Measurements from ENCODE around the gene SKAP1.
"Not testable (repeated sequence)": the region's sequence is repeated elsewhere in the genome, so short reads cannot be mapped to it uniquely, and the experiment has no call there.

SKAP1 gene

GRCh38 chr17:48245465-48246033 lies 184.5 kb downstream of the SKAP1 start:
- DNase-seq (ENCODE audit: low read depth, low spot score) = not testable (repeated sequence)

GRCh38 chr17:48244814-48245213 lies 185.2 kb downstream of the SKAP1 start:
- no peak for DNase-seq (ENCODE audit: low read depth, low spot score)

GRCh38 chr17:48244121-48244711 lies 185.8 kb downstream of the SKAP1 start:
- no peak for DNase-seq (ENCODE audit: low read depth, low spot score)

GRCh38 chr17:48241770-48242497 lies 188.1 kb downstream of the SKAP1 start:
- DNase-seq (ENCODE audit: low read depth, low spot score) = no peak

- no peak for DNase-seq (ENCODE audit: low read depth, low spot score)
Observed at GRCh38 chr17:48241131-48241591, 188.9 kb downstream of the SKAP1 start.

- no peak for DNase-seq (ENCODE audit: low read depth, low spot score)
Observed at GRCh38 chr17:48240562-48241130, 189.4 kb downstream of the SKAP1 start.

GRCh38 chr17:48240122-48240521 lies 189.9 kb downstream of the SKAP1 start:
- DNase-seq (ENCODE audit: low read depth, low spot score) = no peak

GRCh38 chr17:48239603-48239995 lies 190.4 kb downstream of the SKAP1 start:
- no peak for DNase-seq (ENCODE audit: low read depth, low spot score)

- DNase-seq (ENCODE audit: low read depth, low spot score) = no peak
Observed at GRCh38 chr17:48238933-48239602, 190.9 kb downstream of the SKAP1 start.

- no peak for DNase-seq (ENCODE audit: low read depth, low spot score)
Observed at GRCh38 chr17:48237456-48237855, 192.6 kb downstream of the SKAP1 start.

GRCh38 chr17:48236681-48237134 lies 193.3 kb downstream of the SKAP1 start:
- DNase-seq (ENCODE audit: low read depth, low spot score) = no peak

- DNase-seq (ENCODE audit: low read depth, low spot score) = no peak
Observed at GRCh38 chr17:48234922-48235321, 195.1 kb downstream of the SKAP1 start.

GRCh38 chr17:48231995-48232959 lies 197.7 kb downstream of the SKAP1 start:
- DNase-seq (ENCODE audit: low read depth, low spot score) = no peak

- DNase-seq (ENCODE audit: low read depth, low spot score) = no peak
Observed at GRCh38 chr17:48229936-48230335, 200.1 kb downstream of the SKAP1 start.

- no peak for DNase-seq (ENCODE audit: low read depth, low spot score)
Observed at GRCh38 chr17:48228720-48229119, 201.3 kb downstream of the SKAP1 start.

GRCh38 chr17:48225725-48226567 lies 204.1 kb downstream of the SKAP1 start:
- DNase-seq (ENCODE audit: low read depth, low spot score) = no peak

GRCh38 chr17:48223945-48224344 lies 206.1 kb downstream of the SKAP1 start:
- DNase-seq (ENCODE audit: low read depth, low spot score) = no peak

- DNase-seq (ENCODE audit: low read depth, low spot score) = no peak
Observed at GRCh38 chr17:48219617-48220016, 210.4 kb downstream of the SKAP1 start.

- DNase-seq (ENCODE audit: low read depth, low spot score) = no peak
Observed at GRCh38 chr17:48215583-48216139, 214.4 kb downstream of the SKAP1 start.

- DNase-seq (ENCODE audit: low read depth, low spot score) = no peak
Observed at GRCh38 chr17:48213797-48214196, 216.2 kb downstream of the SKAP1 start.

Measured in activated CD4-positive, CD25-positive, alpha-beta regulatory T cell treated with anti-CD3 and anti-CD28 coated beads, Interleukin-2, amount 50 U/mL, for 16 hours (primary cell).